Measurements from ENCODE around the gene PLA2G2C.

PLA2G2C gene

DNA sequence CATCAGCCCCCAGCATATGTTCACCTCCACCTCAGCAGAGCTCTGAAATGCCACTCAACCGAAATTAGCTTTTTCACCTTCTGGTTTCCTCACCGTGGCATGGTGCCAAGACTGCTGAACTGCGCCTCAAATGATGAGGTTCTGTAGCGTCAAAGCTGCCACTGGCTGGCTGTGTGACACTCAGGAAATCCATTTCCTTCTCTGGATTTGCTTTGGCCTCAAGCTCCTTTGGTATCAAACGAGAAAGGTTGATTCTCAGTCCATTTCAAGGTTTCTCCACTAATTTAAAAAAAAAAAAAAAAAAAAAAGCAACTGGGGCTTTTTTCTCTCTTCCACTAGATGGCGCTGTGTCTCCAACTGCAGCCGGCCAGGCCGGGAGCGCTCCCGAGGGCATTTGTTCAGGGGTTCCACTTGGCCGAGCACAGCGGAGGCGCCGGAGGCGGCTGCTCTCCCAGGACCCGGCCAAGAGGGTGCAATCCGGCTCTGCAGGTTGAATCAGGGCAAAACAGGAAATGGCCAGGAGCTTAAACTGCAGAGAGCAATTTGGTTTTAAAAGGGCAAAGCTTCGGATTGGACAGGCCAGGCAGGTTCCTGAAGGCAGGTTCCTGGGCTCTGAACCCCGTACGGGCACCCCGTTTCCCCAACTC, 26.5 kb upstream of the PLA2G2C start:
- H3K27me3 ChIP-seq (ENCODE audit: insufficient read depth, poor library complexity, severe bottlenecking) = no peaks in the 10 kb centered on the region
- H3K9me3 ChIP-seq (ENCODE audit: severe bottlenecking) = no peaks in the 10 kb centered on the region
- no peak overlapping the region for H3K4me3 ChIP-seq (ENCODE audit: severe bottlenecking)
- DNase-seq (ENCODE audit: low spot score) (peak; percentile 78), ATAC-seq (ENCODE audit: low read depth) (peak; percentile 65)
- TF ChIP-seq CTCF (IDR thresholded peaks at IDR 0.05; ENCODE audit: poor library complexity, severe bottlenecking) = peak; percentile 97
- H3K36me3 ChIP-seq (ENCODE audit: low read depth) = no peaks in the 10 kb centered on the region
- H3K4me1 ChIP-seq (ENCODE audit: insufficient read depth, poor library complexity, severe bottlenecking) = peaks cover 33% of the 10 kb centered on the region
- H3K27ac ChIP-seq (ENCODE audit: poor library complexity, severe bottlenecking) = peak overlapping the region; percentile 97

DNA sequence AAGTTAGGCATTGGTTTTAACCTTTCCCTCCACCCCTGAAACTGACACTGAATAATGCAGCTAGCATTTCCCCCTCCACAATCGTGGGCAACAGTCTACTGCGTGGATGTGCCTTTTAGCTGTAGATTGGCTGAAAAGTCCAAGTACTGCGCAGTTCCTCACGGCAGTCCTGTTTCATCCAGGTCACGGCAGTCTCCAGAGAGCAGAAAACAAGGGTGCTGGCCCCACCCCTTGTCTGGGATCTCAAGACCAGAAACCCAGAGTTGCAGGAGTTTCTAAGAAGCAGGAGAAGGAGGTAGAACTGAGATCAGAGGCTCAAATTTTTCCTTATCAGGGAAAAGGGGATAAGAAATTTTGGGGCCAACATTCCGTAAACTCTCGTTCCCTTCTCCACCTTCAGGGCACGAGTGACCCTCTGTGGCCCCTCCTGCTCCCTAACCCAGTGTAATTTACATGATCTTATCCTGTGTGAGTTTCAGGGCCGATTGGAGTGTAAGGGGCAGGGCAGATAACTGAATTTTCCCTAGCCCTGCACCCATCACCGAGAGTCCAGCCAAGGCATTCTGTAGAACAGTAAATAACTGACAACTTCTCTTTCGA, 25.9 kb upstream of the PLA2G2C start:
- Histone ChIP-seq H3K27me3 (ENCODE audit: insufficient read depth, poor library complexity, severe bottlenecking) (no peaks in the 10 kb centered on the region), H3K4me3 (ENCODE audit: severe bottlenecking) (no peak overlapping the region), H3K4me1 (ENCODE audit: insufficient read depth, poor library complexity, severe bottlenecking) (peaks cover 35% of the 10 kb centered on the region), H3K36me3 (ENCODE audit: low read depth) (no peaks in the 10 kb centered on the region), H3K27ac (ENCODE audit: poor library complexity, severe bottlenecking) (peak overlapping the region; percentile 97), H3K9me3 (ENCODE audit: severe bottlenecking) (no peaks in the 10 kb centered on the region)
- DNase-seq (ENCODE audit: low spot score) (no peak), ATAC-seq (ENCODE audit: low read depth) (no peak)
- no peak for TF ChIP-seq CTCF (IDR thresholded peaks at IDR 0.05; ENCODE audit: poor library complexity, severe bottlenecking)

DNA sequence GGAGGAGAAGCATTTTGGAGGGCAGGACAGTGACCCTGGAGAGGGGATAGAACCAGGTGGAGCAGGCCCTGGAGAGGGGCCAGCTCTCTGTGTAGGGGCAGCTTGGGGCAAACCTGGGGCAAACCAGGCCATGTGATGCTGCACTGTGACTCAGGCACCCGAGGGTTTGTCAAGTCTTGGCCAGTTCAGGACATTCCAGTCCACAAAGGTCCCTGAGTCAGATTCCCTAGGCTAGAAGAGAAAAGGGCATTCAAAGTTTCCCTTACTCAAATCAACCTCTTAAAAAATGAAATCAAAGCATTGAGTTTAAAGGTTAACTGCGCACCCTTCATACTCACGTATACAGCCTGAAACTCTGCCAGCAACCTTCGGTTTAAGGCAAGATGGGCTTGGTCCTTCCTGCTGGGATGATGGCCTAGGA, 25.2 kb upstream of the PLA2G2C start:
- TF ChIP-seq CTCF (IDR thresholded peaks at IDR 0.05; ENCODE audit: poor library complexity, severe bottlenecking) = no peak
- Histone ChIP-seq H3K4me3 (ENCODE audit: severe bottlenecking) (no peak overlapping the region), H3K27me3 (ENCODE audit: insufficient read depth, poor library complexity, severe bottlenecking) (no peaks in the 10 kb centered on the region), H3K27ac (ENCODE audit: poor library complexity, severe bottlenecking) (peak overlapping the region; percentile 97), H3K9me3 (ENCODE audit: severe bottlenecking) (no peaks in the 10 kb centered on the region), H3K36me3 (ENCODE audit: low read depth) (no peaks in the 10 kb centered on the region), H3K4me1 (ENCODE audit: insufficient read depth, poor library complexity, severe bottlenecking) (peaks cover 36% of the 10 kb centered on the region)
- ATAC-seq (ENCODE audit: low read depth) (peak; percentile 89), DNase-seq (ENCODE audit: low spot score) (peak; percentile 88)

- Histone ChIP-seq H3K27me3 (ENCODE audit: insufficient read depth, poor library complexity, severe bottlenecking) (no peaks in the 10 kb centered on the region), H3K9me3 (ENCODE audit: severe bottlenecking) (no peaks in the 10 kb centered on the region), H3K4me1 (ENCODE audit: insufficient read depth, poor library complexity, severe bottlenecking) (peaks cover 36% of the 10 kb centered on the region), H3K36me3 (ENCODE audit: low read depth) (no peaks in the 10 kb centered on the region), H3K27ac (ENCODE audit: poor library complexity, severe bottlenecking) (peak overlapping the region; percentile 97), H3K4me3 (ENCODE audit: severe bottlenecking) (no peak overlapping the region)
- ATAC-seq (ENCODE audit: low read depth) = no peak
- no peak for DNase-seq (ENCODE audit: low spot score)
- no peak for TF ChIP-seq CTCF (IDR thresholded peaks at IDR 0.05; ENCODE audit: poor library complexity, severe bottlenecking)
Observed at GRCh38 chr1:20210736-20211460, 24.6 kb upstream of the PLA2G2C start.
